NCI-H82 treated with DMSO at 0.1 percent for 48 hours (cell line): Measurements from ENCODE around the gene NDUFAF3.
A peak's percentile ranks its signal among the peaks of the same experiment; 100 is the strongest.

Source experiments
- DNase-seq: peaks from one replicate; lab custom pipeline; 2025; ENCODE audit not compliant: unreplicated experiment; lab: John Stamatoyannopoulos, UW

Gene NDUFAF3

GRCh38 chr3:49017971-49018706, 3.8 kb upstream of the NDUFAF3 start, which contains the start of gene DALRD3:
DALRD3 (minus strand) TSS chr3:49018580; CDS start chr3:49018564, 16 bp downstream.
- peak; percentile 9 for DNase-seq

GRCh38 chr3:49018707-49019006, 3.3 kb upstream of the NDUFAF3 start:
- no peak for DNase-seq

GRCh38 chr3:49019941-49020329, 2.0 kb upstream of the NDUFAF3 start:
- DNase-seq, result no peak

DNA sequence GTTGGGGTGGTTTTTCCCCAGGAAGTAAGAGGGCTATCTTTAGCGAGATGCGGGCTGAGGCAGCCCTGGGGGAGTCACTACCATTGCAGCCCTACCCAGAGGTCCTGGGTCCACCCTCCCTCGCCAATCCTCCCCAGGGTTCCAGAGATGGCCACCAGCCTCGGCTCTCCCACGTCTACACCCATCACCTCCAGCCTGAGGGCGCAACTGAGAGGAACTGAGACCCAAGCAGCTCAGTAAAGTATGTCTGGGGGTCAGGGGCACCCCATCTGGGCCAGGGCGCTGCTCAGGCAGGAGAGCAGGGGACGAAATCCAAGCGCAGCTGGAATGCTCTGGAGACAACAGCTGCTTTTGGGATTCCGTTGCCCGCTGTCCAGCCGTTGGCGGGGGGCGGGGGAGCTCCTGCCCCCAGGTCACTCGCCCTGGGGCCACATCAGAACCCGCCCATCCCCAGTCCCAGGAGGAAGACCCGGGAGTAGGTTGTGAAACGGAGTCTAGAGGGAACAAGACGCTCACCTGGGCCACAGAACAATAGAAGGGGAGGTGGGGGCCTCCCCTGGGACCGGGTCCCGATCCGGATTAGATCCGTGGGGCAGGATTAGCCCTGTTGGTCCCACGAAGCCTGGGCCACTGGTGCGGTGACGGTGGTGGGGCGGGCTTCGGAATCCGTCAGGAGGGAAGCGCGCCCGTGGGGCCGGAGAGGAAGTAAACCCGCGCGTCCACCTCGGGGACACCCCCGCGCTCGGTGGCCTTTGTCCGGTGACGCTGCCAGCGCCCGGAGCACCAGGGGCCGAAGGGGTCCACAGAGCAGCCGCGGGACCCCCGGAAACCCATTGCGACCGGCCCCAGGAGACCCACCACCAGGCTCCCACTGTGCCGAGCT, 1.4 kb upstream of the NDUFAF3 start:
- no peak for DNase-seq

GRCh38 chr3:49021213-49021812, 608 bp upstream of the NDUFAF3 start:
- peak; percentile 90 for DNase-seq

- no peak for DNase-seq
These were observed 809 bp downstream of the NDUFAF3 start for GRCh38 chr3:49022688-49023171.

DNA sequence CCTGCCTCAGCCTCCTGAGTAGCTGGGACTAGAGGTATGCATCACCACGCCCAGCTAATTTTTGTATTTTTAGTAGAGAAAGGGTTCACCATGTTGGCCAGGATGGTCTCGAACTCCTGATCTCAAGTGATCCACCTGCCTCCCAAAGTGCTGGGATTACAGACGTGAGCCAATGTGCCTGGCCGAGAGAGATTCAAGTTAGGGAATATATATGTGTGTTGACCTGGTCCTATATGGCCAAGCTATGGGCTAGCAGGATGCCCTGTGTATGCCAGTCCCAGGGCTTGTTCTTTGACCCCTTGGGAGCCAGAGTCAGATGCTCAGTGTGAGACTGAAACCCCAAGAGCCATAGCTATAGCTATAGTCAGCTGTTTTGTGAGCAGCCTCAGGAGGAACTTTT, 1.9 kb downstream of the NDUFAF3 start:
- no peak for DNase-seq

GRCh38 chr3:49024449-49024848, 2.5 kb downstream of the NDUFAF3 start:
- DNase-seq, result no peak

DNA sequence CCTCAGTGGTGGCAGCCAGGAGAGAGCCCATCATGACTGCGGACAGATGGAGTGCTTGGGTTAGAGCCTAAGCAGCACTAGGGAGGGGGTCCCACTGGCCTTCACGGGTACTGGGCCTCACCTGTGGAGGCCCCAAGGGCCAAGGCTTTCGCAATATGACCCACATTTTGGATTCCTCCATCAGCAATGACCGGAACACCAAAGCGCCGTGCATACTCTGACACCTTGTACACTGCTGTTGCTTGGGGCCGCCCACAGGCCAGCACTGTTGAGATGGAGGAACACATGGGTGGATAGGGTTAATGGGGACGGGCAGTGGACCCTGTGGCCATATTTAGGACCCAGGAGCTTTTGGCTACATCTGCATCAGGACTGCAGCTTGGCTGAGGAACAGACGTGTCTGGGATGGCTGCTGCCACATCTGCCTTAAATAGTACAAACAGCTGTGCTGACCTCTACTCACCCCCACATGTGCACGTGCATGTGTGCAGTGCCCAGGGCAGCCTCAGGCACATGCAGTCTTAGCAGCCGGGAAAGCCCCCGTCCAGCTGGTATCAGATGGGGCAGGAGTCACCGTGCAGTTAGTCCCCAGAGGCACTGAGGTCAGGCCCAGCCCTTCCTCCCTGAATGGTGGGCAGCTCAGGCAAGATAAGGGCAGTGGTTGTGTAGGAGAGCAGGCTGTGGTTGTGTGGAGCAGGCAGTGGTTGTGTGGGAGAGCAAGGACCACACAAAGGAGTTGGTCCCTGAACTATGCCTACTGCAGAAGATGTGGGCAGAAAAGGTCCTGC, 3.3 kb downstream of the NDUFAF3 start:
- DNase-seq, result no peak

- DNase-seq, result no peak
These were observed 4.0 kb downstream of the NDUFAF3 start for GRCh38 chr3:49025793-49026520.

DNA sequence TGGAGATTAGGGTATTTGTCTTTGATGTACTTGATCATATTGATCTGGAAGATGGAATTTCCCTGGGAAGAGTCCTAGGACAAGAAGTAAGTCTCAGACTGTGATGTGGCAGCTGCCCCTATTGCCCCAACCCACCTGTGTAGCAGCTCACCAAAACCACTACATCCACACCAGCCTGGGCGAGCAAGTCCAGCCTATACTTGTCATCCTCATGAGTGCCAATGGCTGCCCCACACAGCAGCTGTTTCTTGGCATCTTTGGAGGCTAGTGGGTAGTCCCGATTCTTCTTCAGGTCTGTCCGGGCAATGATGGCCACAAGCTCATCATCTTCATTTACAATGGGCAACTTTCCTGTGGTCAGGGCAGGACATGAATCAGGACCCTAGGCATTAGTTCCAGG, 4.6 kb downstream of the NDUFAF3 start:
- no peak for DNase-seq

- no peak for DNase-seq
These were observed 5.7 kb downstream of the NDUFAF3 start for GRCh38 chr3:49027634-49028033.

GRCh38 chr3:49028298-49028672, 6.4 kb downstream of the NDUFAF3 start:
- no peak for DNase-seq

DNA sequence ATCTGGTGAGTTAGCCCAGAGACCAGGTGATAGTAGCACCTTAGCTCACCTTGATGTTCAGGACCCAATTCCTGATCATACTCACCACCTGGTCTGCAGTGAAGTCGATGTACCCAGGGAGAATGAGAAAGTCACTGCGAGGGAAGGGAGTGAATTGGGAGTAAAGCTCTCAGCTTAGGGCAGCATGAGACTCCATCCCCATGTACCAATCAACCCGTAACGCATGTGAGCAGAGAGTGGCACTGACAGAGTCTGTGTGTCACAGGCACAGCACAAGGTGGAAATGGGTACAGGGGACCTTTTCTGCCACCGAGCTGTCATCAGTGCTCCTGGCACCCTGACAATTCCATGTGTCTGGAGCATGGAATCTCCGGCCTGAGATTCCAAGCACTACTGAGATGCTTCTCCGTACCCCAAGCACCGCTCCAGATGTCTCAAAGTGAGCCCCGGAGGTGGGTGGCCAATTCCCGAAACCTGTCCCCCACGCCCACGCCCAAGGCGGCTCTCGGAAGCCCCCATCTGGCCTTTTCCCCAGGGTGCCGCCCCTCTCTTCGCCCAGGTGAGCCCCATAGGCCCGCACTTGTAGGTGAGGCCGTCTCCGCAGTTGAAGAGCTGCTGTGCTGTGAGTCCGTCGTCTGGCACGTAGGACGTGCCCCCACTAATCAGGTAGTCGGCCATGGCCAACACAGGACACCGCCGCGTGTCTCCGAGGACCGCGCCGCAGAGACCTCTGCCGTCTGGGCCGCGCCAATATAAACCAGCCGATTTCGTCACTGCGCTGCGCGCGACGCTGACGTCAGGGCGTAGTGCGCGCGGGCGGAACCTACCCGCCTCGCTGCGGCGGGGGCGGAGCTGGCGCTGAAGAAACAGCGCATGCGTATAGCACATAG, 7.0 kb downstream of the NDUFAF3 start, which contains the start of gene IMPDH2:
TSS of gene IMPDH2 (minus strand) at position 726 of the 890 bp plus-strand sequence. CDS start at position 678, 48 bp downstream.
- DNase-seq, result peak; percentile 76

DNA sequence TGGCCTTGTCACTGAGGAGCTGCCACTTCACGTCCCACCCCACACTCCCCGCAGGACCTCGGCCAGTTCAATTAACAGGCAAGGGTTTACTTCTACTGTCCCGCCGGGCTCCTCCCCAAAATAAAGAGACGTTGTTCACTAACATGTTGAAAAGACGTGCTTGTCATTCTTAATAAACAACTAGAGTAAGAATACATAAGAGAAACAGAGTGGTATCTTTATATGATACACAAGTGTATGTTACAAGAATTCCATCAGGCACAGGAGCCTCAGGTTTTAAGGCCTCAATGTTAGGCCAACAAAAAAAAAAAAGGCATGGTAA, 7.6 kb downstream of the NDUFAF3 start:
- no peak for DNase-seq

GRCh38 chr3:49030321-49030720, 8.4 kb downstream of the NDUFAF3 start:
- DNase-seq, result no peak

GRCh38 chr3:49032646-49033304, 10.9 kb downstream of the NDUFAF3 start:
- no peak for DNase-seq

GRCh38 chr3:49034650-49035049, 12.7 kb downstream of the NDUFAF3 start:
- DNase-seq, result no peak

- DNase-seq, result no peak
These were observed 13.4 kb downstream of the NDUFAF3 start for GRCh38 chr3:49035281-49035680.
